ENCODE measurements around the gene CBL. TPM values are rescaled to one million over a fixed set of nuclear protein-coding genes. Genes with fewer than 3 reads are reported as not detected.

The CBL gene
- total and polyA plus RNA-seq, 2 experiments from 2014 or later = 31.6 to 67.6 TPM

GRCh38 chr11:119168471-119169281 is 37.5 kb upstream of the CBL start, which contains the start of gene NLRX1:
Gene NLRX1 (plus strand): TSS chr11:119168725. CDS start chr11:119171404, 2,679 bp downstream.
- H3K27ac ChIP-seq (ENCODE audit: low read depth) = peak within 1 kb of the TSS; percentile 99

More at GRCh38 chr11:119168471-119169281, 37.5 kb upstream of the CBL start, which contains the start of gene NLRX1:
- Mint-ChIP-seq H3K27me3 (ENCODE audit: insufficient read depth, low read depth, poor library complexity) (peaks cover 22% of the 10 kb centered on the region), H3K4me1 (peaks cover 20% of the 10 kb centered on the region), H3K36me3 (ENCODE audit: low read depth) (no peaks in the 10 kb centered on the region), H3K27ac (peak within 1 kb of the TSS; percentile 97), H3K9me3 (no peaks in the 10 kb centered on the region; the same call in 2 of the 3 replicates), H3K4me3 (peak within 1 kb of the TSS; percentile 92)
- peak; percentile 81 to 87 for TF ChIP-seq CTCF (conservative IDR thresholded peaks at IDR 0.05; ENCODE audit: low read depth in 2 of 2)
- no peak for TF ChIP-seq EZH2phosphoT487 (IDR thresholded peaks at IDR 0.05; ENCODE audit: unreplicated experiment)
- TF ChIP-seq STAT1 (IDR thresholded peaks at IDR 0.05; ENCODE audit: unreplicated experiment) = no peak
- TF ChIP-seq ZNF462 (CRISPR knock-in tag; IDR thresholded peaks at IDR 0.05) = no peak
- no peak for TF ChIP-seq ZNF331 (CRISPR knock-in tag; IDR thresholded peaks at IDR 0.05; ENCODE audit: low read depth)
- peak; percentile 62 for TF ChIP-seq POLR2AphosphoS5 (IDR thresholded peaks at IDR 0.05; ENCODE audit: low read depth)
- TF ChIP-seq ETS1 (IDR thresholded peaks at IDR 0.05) = no peak
- TF ChIP-seq JUNB (IDR thresholded peaks at IDR 0.05; ENCODE audit: unreplicated experiment) = no peak
- no peak for TF ChIP-seq EZH2 (IDR thresholded peaks at IDR 0.05; ENCODE audit: low read depth, unreplicated experiment)
- peak; percentile 7 for TF ChIP-seq REST (IDR thresholded peaks at IDR 0.05; ENCODE audit: unreplicated experiment)
- TF ChIP-seq NANOG (IDR thresholded peaks at IDR 0.05; ENCODE audit: borderline replicate concordance) = no peak
- peak; percentile 87 for TF ChIP-seq CREB1 (CRISPR knock-in tag; IDR thresholded peaks at IDR 0.05; ENCODE audit: low read depth)
- TF ChIP-seq ZNF114 (CRISPR knock-in tag; IDR thresholded peaks at IDR 0.05) = no peak
- Histone ChIP-seq H4K20me1 (replicated peaks; ENCODE audit: insufficient read depth) (no peaks in the 10 kb centered on the region), H3F3A (replicated peaks; ENCODE audit: low read depth) (peaks cover 6% of the 10 kb centered on the region; the same call in 1 of the 2 replicates), H3K4me3 (peak within 1 kb of the TSS; percentile 90), H3K27me3 (ENCODE audit: insufficient read depth) (no peaks in the 10 kb centered on the region), H3K4me1 (ENCODE audit: insufficient read depth) (peaks cover 12% of the 10 kb centered on the region; the same call in 1 of the 2 replicates), H3K79me2 (replicated peaks; ENCODE audit: insufficient read depth) (no peaks in the 10 kb centered on the region), H3K4me2 (peak within 1 kb of the TSS; percentile 84), H3K36me3 (ENCODE audit: insufficient read depth) (no peaks in the 10 kb centered on the region), H2AFZ (peak within 1 kb of the TSS; percentile 34), H3K9me2 (ENCODE audit: insufficient read depth) (no peaks in the 10 kb centered on the region)
- ATAC-seq = peak; percentile 77
- peak; percentile 92 for DNase-seq (ENCODE audit: low spot score)

Measured in GM23338 (cell line).